Hepatocyte (in vitro differentiated cells): ENCODE results near the gene KY. TPM values are rescaled to one million over a fixed set of nuclear protein-coding genes. Genes with fewer than 3 reads are reported as not detected.
A peak's percentile ranks its signal among the peaks of the same experiment; 100 is the strongest.

Experiments
- DNase-seq: peaks from one replicate; pipeline ENCODE4 v3.0.0-alpha.2; 2016; ENCODE audit warnings: low spot score
- H2AFZ ChIP-seq: fragments of 200-600 bp; sonication (generic); 2 replicates; pipeline ENCODE4 v1.6.0; 2016; ENCODE audit warnings: antibody characterized with exemption, mild to moderate bottlenecking
- H3K27ac ChIP-seq: fragments of 200-600 bp; sonication (generic); 2 replicates; pipeline ENCODE4 v1.5.1; 2016; ENCODE audit warnings: mild to moderate bottlenecking
- H3K27me3 ChIP-seq: fragments of 200-600 bp; sonication (generic); 2 replicates; pipeline ENCODE4 v1.6.1; 2016
- H3K36me3 ChIP-seq: fragments of 200-600 bp; sonication (generic); replicated peaks from 2 replicates; pipeline ENCODE4 v1.5.1; 2016; ENCODE audit warnings: low read depth; ENCODE audit not compliant: insufficient read depth
- H3K4me1 ChIP-seq: fragments of 200-600 bp; sonication (generic); 2 replicates; pipeline ENCODE4 v1.5.1; 2016; ENCODE audit warnings: mild to moderate bottlenecking, moderate library complexity; ENCODE audit not compliant: insufficient read depth
- H3K4me2 ChIP-seq: fragments of 200-600 bp; sonication (generic); 2 replicates; pipeline ENCODE4 v1.6.0; 2016
- H3K4me3 ChIP-seq: fragments of 200-600 bp; sonication (generic); 2 replicates; pipeline ENCODE4 v1.5.1; 2016; ENCODE audit warnings: mild to moderate bottlenecking
- H3K79me2 ChIP-seq: fragments of 200-600 bp; sonication (generic); 2 replicates; pipeline ENCODE4 v1.6.0; 2017; ENCODE audit warnings: mild to moderate bottlenecking
- H3K9me2 ChIP-seq: fragments of 200-600 bp; sonication (generic); replicated peaks from 2 replicates; pipeline ENCODE4 v1.6.0; 2017; ENCODE audit warnings: mild to moderate bottlenecking; ENCODE audit not compliant: insufficient read depth
- H3K9me3 ChIP-seq: fragments of 200-600 bp; sonication (generic); 2 replicates; pipeline ENCODE4 v1.5.1; 2016; ENCODE audit warnings: low read depth, mild to moderate bottlenecking
- H4K20me1 ChIP-seq: fragments of 200-600 bp; sonication (generic); 2 replicates; pipeline ENCODE4 v1.6.0; 2016; ENCODE audit warnings: mild to moderate bottlenecking; ENCODE audit not compliant: insufficient read depth, poor library complexity, severe bottlenecking
- CTCF ChIP-seq: fragments of 200-600 bp; sonication (generic); IDR thresholded peaks from 2 replicates; pipeline ENCODE4 v1.5.1; 2016; ENCODE audit warnings: antibody characterized with exemption, mild to moderate bottlenecking; ENCODE audit not compliant: poor library complexity
- EZH2 ChIP-seq: fragments of 200-600 bp; sonication (generic); IDR thresholded peaks from 2 replicates; pipeline ENCODE4 v1.6.1; 2016; ENCODE audit warnings: antibody characterized with exemption, mild to moderate bottlenecking, borderline replicate concordance
- EZH2phosphoT487 ChIP-seq: fragments of 200-600 bp; sonication (generic); IDR thresholded peaks from one replicate; pipeline ENCODE4 v1.6.1; 2018; ENCODE audit warnings: antibody characterized with exemption, mild to moderate bottlenecking, low read depth, moderate library complexity; ENCODE audit not compliant: unreplicated experiment, severe bottlenecking
- WGBS: methylation state at CpG from one replicate; pipeline ENCODE4 v1.1.6; 2016; ENCODE audit warnings: low lambda C conversion rate; ENCODE audit errors: missing lambda C conversion rate; 5-methylcytosine and 5-hydroxymethylcytosine counted together
- polyA plus RNA-seq: library from polyadenylated mRNA; unstranded; fragments of >200 nt; fragmentation: Nextera tagmentation; extraction: Ambion mirVana; gene quantifications from 2 replicates; pipeline ENCODE4 v1.2.1, GENCODE V29; 2016
- total RNA-seq: library from RNA; depleted of rRNA; stranded (reverse); fragments of >200 nt; gene quantifications from 2 replicates; pipeline ENCODE4 v1.2.3, GENCODE V29; 2014

The KY gene
- total and polyA plus RNA-seq, 2 experiments from 2014 or later: 0.53 to 1.6 TPM

- H3K79me2 ChIP-seq: no peaks in the 10 kb centered on the region
- H4K20me1 ChIP-seq: no peaks in the 10 kb centered on the region
- no peak overlapping the region for H3K4me2 ChIP-seq
- TF ChIP-seq EZH2phosphoT487 (no peak), EZH2 (no peak), CTCF (no peak)
- no peaks in the 10 kb centered on the region for H3K9me2 ChIP-seq
- WGBS: 92% methylated on average over 7 of the region's 7 CpGs
- peaks cover 8% of the 10 kb centered on the region for H3K4me1 ChIP-seq
- DNase-seq: no peak
- H3K27ac ChIP-seq: no peak overlapping the region
- no peaks in the 10 kb centered on the region for H3K9me3 ChIP-seq
- peaks cover 51% of the 10 kb centered on the region for H3K27me3 ChIP-seq
- no peak overlapping the region for H2AFZ ChIP-seq
- no peak overlapping the region for H3K4me3 ChIP-seq
- no peaks in the 10 kb centered on the region for H3K36me3 ChIP-seq
Measured at GRCh38 chr3:134652886-134653630, 2.2 kb upstream of the KY start.

- WGBS: 83% methylated on average over 7 of the region's 7 CpGs
- Histone ChIP-seq H3K4me3 (no peak overlapping the region), H3K27me3 (peaks cover 51% of the 10 kb centered on the region), H3K27ac (no peak overlapping the region), H3K4me1 (peaks cover 8% of the 10 kb centered on the region), H4K20me1 (no peaks in the 10 kb centered on the region), H3K4me2 (no peak overlapping the region), H3K9me2 (no peaks in the 10 kb centered on the region), H3K79me2 (no peaks in the 10 kb centered on the region), H2AFZ (no peak overlapping the region), H3K36me3 (no peaks in the 10 kb centered on the region), H3K9me3 (no peaks in the 10 kb centered on the region)
- TF ChIP-seq EZH2phosphoT487 (no peak), EZH2 (no peak), CTCF (no peak)
- DNase-seq: no peak
Measured at GRCh38 chr3:134652409-134652831, 1.6 kb upstream of the KY start.

GRCh38 chr3:134651347-134652041, 672 bp upstream of the KY start:
- H3K27me3 ChIP-seq: peaks cover 51% of the 10 kb centered on the region
- H3K36me3 ChIP-seq: no peaks in the 10 kb centered on the region
- TF ChIP-seq EZH2 (no peak), CTCF (no peak), EZH2phosphoT487 (no peak)
- peak overlapping the region; percentile 90 for H3K4me2 ChIP-seq
- H3K9me3 ChIP-seq: no peaks in the 10 kb centered on the region
- H2AFZ ChIP-seq: peak overlapping the region; percentile 5
- H3K4me3 ChIP-seq: no peak overlapping the region
- H3K9me2 ChIP-seq: no peaks in the 10 kb centered on the region
- no peaks in the 10 kb centered on the region for H4K20me1 ChIP-seq
- DNase-seq: peak; percentile 28
- H3K4me1 ChIP-seq: peaks cover 8% of the 10 kb centered on the region
- H3K79me2 ChIP-seq: no peaks in the 10 kb centered on the region
- H3K27ac ChIP-seq: no peak overlapping the region
- WGBS: 28% methylated on average over 17 of the region's 17 CpGs
